IPS-20b (cell line): ENCODE results near the gene NFKBIZ.
"Not testable (repeated sequence)": the region's sequence is repeated elsewhere in the genome, so short reads cannot be mapped to it uniquely, and the experiment has no call there.

Experiments
- H3K27ac ChIP-seq: one replicate; pipeline ENCODE4 v1.5.1; 2013; ENCODE audit warnings: low read length
- H3K27me3 ChIP-seq: 2 replicates; pipeline ENCODE4 v1.6.1; 2013; ENCODE audit warnings: mild to moderate bottlenecking, low read length, inconsistent platforms; ENCODE audit not compliant: insufficient read depth
- H3K36me3 ChIP-seq: 2 replicates; pipeline ENCODE4 v1.6.1; 2013; ENCODE audit warnings: low read depth, mild to moderate bottlenecking, inconsistent platforms, low read length, moderate library complexity; ENCODE audit not compliant: insufficient read depth
- H3K4me1 ChIP-seq: 2 replicates; pipeline ENCODE4 v1.6.1; 2013; ENCODE audit warnings: mild to moderate bottlenecking, control low read depth, inconsistent platforms, low read length, moderate library complexity; ENCODE audit not compliant: insufficient read depth
- H3K4me3 ChIP-seq: 2 replicates; pipeline ENCODE4 v1.5.1; 2013; ENCODE audit warnings: mild to moderate bottlenecking, low read length, inconsistent platforms
- H3K9ac ChIP-seq: 2 replicates; pipeline ENCODE4 v1.6.1; 2013; ENCODE audit warnings: low read depth, mild to moderate bottlenecking, inconsistent platforms, low read length, moderate library complexity
- H3K9me3 ChIP-seq: 2 replicates; pipeline ENCODE4 v1.6.1; 2013; ENCODE audit warnings: mild to moderate bottlenecking, low read depth, low read length, inconsistent platforms; ENCODE audit not compliant: insufficient read depth

The NFKBIZ gene

GRCh38 chr3:101888653-101889052, 39.3 kb downstream of the NFKBIZ start:
- no peaks in the 10 kb centered on the region for H3K36me3 ChIP-seq
- H3K27me3 ChIP-seq = no peaks in the 10 kb centered on the region
- no peak overlapping the region for H3K27ac ChIP-seq
- H3K4me1 ChIP-seq = no peaks in the 10 kb centered on the region
- no peak overlapping the region for H3K4me3 ChIP-seq
- no peaks in the 10 kb centered on the region; the same call in 1 of the 2 replicates for H3K9me3 ChIP-seq
- H3K9ac ChIP-seq = no peak overlapping the region

- Histone ChIP-seq H3K36me3 (no peaks in the 10 kb centered on the region), H3K4me3 (no peak overlapping the region), H3K9ac (no peak overlapping the region), H3K9me3 (no peaks in the 10 kb centered on the region), H3K4me1 (no peaks in the 10 kb centered on the region), H3K27me3 (no peaks in the 10 kb centered on the region), H3K27ac (no peak overlapping the region)
Measured at GRCh38 chr3:101890716-101891115, 41.4 kb downstream of the NFKBIZ start.

GRCh38 chr3:101892648-101893047, 43.3 kb downstream of the NFKBIZ start:
- Histone ChIP-seq H3K27ac (no peak overlapping the region), H3K4me1 (no peaks in the 10 kb centered on the region), H3K9me3 (peaks cover 7% of the 10 kb centered on the region; the same call in 1 of the 2 replicates), H3K9ac (no peak overlapping the region), H3K27me3 (no peaks in the 10 kb centered on the region), H3K36me3 (no peaks in the 10 kb centered on the region), H3K4me3 (no peak overlapping the region)

GRCh38 chr3:101896083-101896757, 46.9 kb downstream of the NFKBIZ start:
- no peak overlapping the region for H3K9ac ChIP-seq
- no peaks in the 10 kb centered on the region for H3K4me1 ChIP-seq
- peaks cover 7% of the 10 kb centered on the region; the same call in 1 of the 2 replicates for H3K9me3 ChIP-seq
- no peak overlapping the region for H3K27ac ChIP-seq
- no peaks in the 10 kb centered on the region for H3K27me3 ChIP-seq
- no peak overlapping the region for H3K4me3 ChIP-seq
- H3K36me3 ChIP-seq = no peaks in the 10 kb centered on the region

- no peaks in the 10 kb centered on the region for H3K36me3 ChIP-seq
- H3K4me3 ChIP-seq = no peak overlapping the region
- H3K9me3 ChIP-seq = peaks cover 7% of the 10 kb centered on the region; the same call in 1 of the 2 replicates
- H3K27me3 ChIP-seq = no peaks in the 10 kb centered on the region
- no peak overlapping the region for H3K27ac ChIP-seq
- H3K9ac ChIP-seq = no peak overlapping the region
- no peaks in the 10 kb centered on the region for H3K4me1 ChIP-seq
Measured at GRCh38 chr3:101897013-101897412, 47.7 kb downstream of the NFKBIZ start.

GRCh38 chr3:101898039-101898438, 48.7 kb downstream of the NFKBIZ start:
- Histone ChIP-seq H3K9ac (no peak overlapping the region), H3K4me3 (no peak overlapping the region), H3K36me3 (no peaks in the 10 kb centered on the region), H3K27ac (no peak overlapping the region), H3K9me3 (peaks cover 7% of the 10 kb centered on the region; the same call in 1 of the 2 replicates), H3K4me1 (no peaks in the 10 kb centered on the region), H3K27me3 (no peaks in the 10 kb centered on the region)

- H3K27me3 ChIP-seq = no peaks in the 10 kb centered on the region
- no peak overlapping the region for H3K4me3 ChIP-seq
- no peak overlapping the region for H3K27ac ChIP-seq
- no peaks in the 10 kb centered on the region for H3K36me3 ChIP-seq
- H3K9ac ChIP-seq = no peak overlapping the region
- H3K9me3 ChIP-seq = peaks cover 7% of the 10 kb centered on the region; the same call in 1 of the 2 replicates
- H3K4me1 ChIP-seq = no peaks in the 10 kb centered on the region
Measured at GRCh38 chr3:101898752-101899169, 49.4 kb downstream of the NFKBIZ start.

GRCh38 chr3:101900316-101900715, 51.0 kb downstream of the NFKBIZ start:
- no peak overlapping the region for H3K9ac ChIP-seq
- H3K27me3 ChIP-seq = no peaks in the 10 kb centered on the region

GRCh38 chr3:101900736-101901135, 51.4 kb downstream of the NFKBIZ start:
- no peaks in the 10 kb centered on the region for H3K36me3 ChIP-seq
- H3K4me1 ChIP-seq = no peaks in the 10 kb centered on the region
- no peak overlapping the region for H3K27ac ChIP-seq
- H3K9ac ChIP-seq = no peak overlapping the region
- H3K4me3 ChIP-seq = no peak overlapping the region
- peaks cover 7% of the 10 kb centered on the region; the same call in 1 of the 2 replicates for H3K9me3 ChIP-seq
- no peaks in the 10 kb centered on the region for H3K27me3 ChIP-seq

More at GRCh38 chr3:101900316-101900715, 51.0 kb downstream of the NFKBIZ start:
- no peaks in the 10 kb centered on the region for H3K36me3 ChIP-seq
- no peaks in the 10 kb centered on the region for H3K4me1 ChIP-seq
- H3K9me3 ChIP-seq = peaks cover 7% of the 10 kb centered on the region; the same call in 1 of the 2 replicates
- H3K4me3 ChIP-seq = no peak overlapping the region
- H3K27ac ChIP-seq = no peak overlapping the region

GRCh38 chr3:101902041-101902440, 52.7 kb downstream of the NFKBIZ start:
- H3K9ac ChIP-seq = no peak overlapping the region
- H3K9me3 ChIP-seq = peaks cover 1% of the 10 kb centered on the region; the same call in 1 of the 2 replicates
- no peak overlapping the region for H3K4me3 ChIP-seq
- no peaks in the 10 kb centered on the region for H3K4me1 ChIP-seq
- H3K27ac ChIP-seq = no peak overlapping the region
- H3K36me3 ChIP-seq = no peaks in the 10 kb centered on the region
- H3K27me3 ChIP-seq = no peaks in the 10 kb centered on the region

GRCh38 chr3:101903451-101903871, 54.1 kb downstream of the NFKBIZ start:
- Histone ChIP-seq H3K4me3 (no peak overlapping the region), H3K9ac (no peak overlapping the region), H3K27me3 (no peaks in the 10 kb centered on the region), H3K27ac (no peak overlapping the region), H3K9me3 (no peaks in the 10 kb centered on the region), H3K36me3 (no peaks in the 10 kb centered on the region), H3K4me1 (no peaks in the 10 kb centered on the region)

GRCh38 chr3:101905573-101905972, 56.3 kb downstream of the NFKBIZ start:
- H3K27me3 ChIP-seq, H3K9ac ChIP-seq: not testable (repeated sequence)

More at GRCh38 chr3:101905573-101905972, 56.3 kb downstream of the NFKBIZ start:
- not testable (repeated sequence) for H3K4me3 ChIP-seq, H3K4me1 ChIP-seq, H3K36me3 ChIP-seq, H3K27ac ChIP-seq, H3K9me3 ChIP-seq
